Suprapubic skin (tissue), 4 donors: ENCODE results near the gene KIF16B.

Experiments
- EP300 ChIP-seq: sonication (generic); formaldehyde crosslinking; IDR thresholded peaks from one replicate; pipeline ENCODE4 v1.6.1; 2017; ENCODE audit warnings: antibody characterized with exemption
- POLR2AphosphoS5 ChIP-seq, 3 donors: sonication (generic); formaldehyde crosslinking; IDR thresholded peaks; one replicate each; pipeline ENCODE4 v1.6.1; 2017; ENCODE audit warnings: antibody characterized with exemption in 3 of 3
- TF ChIP-seq, protein P1 (sequence below), 2 donors: fragments of 200-600 bp in 1 of 2; fragments of 450-650 bp in 1 of 2; sonication (generic) in 1 of 2; IDR thresholded peaks; one replicate each; pipeline ENCODE4 v1.5.1; 2016 to 2019; ENCODE audit warnings: antibody characterized with exemption in 2 of 2, mild to moderate bottlenecking in 1 of 2, moderate library complexity in 1 of 2

DNA sequence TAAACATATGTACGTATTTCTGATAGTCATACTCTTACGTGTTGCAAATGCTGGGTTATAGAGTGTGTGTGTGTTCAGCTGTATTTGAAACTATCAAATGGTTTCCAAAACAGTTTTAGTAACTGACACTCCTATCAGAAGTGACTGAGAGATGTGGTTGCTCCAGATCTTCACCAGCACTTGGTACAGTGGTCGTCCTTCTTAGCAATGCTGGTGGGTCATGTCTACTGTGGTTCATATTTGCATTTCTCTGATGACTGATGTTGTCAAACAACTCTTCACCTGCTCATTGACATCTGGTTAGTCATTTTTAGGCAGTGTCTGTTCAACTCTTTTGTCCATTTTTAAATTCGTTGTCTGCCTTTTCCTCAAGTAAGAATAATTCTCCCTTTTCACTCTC is 259.3 kb downstream of the KIF16B start:
- no peak for TF ChIP-seq POLR2AphosphoS5 (IDR thresholded peaks at IDR 0.05)
- no peak for TF ChIP-seq EP300
- TF ChIP-seq, protein P1, sequence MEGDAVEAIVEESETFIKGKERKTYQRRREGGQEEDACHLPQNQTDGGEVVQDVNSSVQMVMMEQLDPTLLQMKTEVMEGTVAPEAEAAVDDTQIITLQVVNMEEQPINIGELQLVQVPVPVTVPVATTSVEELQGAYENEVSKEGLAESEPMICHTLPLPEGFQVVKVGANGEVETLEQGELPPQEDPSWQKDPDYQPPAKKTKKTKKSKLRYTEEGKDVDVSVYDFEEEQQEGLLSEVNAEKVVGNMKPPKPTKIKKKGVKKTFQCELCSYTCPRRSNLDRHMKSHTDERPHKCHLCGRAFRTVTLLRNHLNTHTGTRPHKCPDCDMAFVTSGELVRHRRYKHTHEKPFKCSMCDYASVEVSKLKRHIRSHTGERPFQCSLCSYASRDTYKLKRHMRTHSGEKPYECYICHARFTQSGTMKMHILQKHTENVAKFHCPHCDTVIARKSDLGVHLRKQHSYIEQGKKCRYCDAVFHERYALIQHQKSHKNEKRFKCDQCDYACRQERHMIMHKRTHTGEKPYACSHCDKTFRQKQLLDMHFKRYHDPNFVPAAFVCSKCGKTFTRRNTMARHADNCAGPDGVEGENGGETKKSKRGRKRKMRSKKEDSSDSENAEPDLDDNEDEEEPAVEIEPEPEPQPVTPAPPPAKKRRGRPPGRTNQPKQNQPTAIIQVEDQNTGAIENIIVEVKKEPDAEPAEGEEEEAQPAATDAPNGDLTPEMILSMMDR (IDR thresholded peaks at IDR 0.05) = no peak
